Caco-2 (cell line): ENCODE measurements around the gene PRKCB. TPM values are rescaled to one million over a fixed set of nuclear protein-coding genes. Genes with fewer than 3 reads are reported as not detected.

ENCODE experiments used
- BruUV-seq: library from RNA; stranded (reverse); fragments of 400-500 nt; replicated peaks from 2 replicates; lab custom pipeline; 2021; lab: Mats Ljungman, UMichigan
- CTCF ChIA-PET: fragments of 300-600 bp; sonication (Branson Sonifier 250); formaldehyde crosslinking; loops from one replicate; lab custom pipeline; 2022; ENCODE audit warnings: antibody characterized with exemption; lab: Charles Lee
- POLR2A ChIA-PET: fragments of 300-600 bp; sonication (Branson Sonifier 250); formaldehyde crosslinking; loops from one replicate; lab custom pipeline; 2022; ENCODE audit warnings: antibody characterized with exemption; lab: Charles Lee
- DNase-seq, 2 experiments: peaks; one replicate each; pipeline versions ENCODE4 v3.0.0 to v3.0.0-alpha.2; 2020 to 2022
- H3K27me3 ChIP-seq: replicated peaks from 2 replicates; pipeline ENCODE4 v1.6.0; 2011; ENCODE audit warnings: low read length; ENCODE audit not compliant: control insufficient read depth, insufficient read depth
- H3K36me3 ChIP-seq: 2 replicates; pipeline ENCODE4 v1.5.1; 2011; ENCODE audit warnings: low read length; ENCODE audit not compliant: control insufficient read depth, insufficient read depth
- H3K4me1 ChIP-seq: fragments of 250-450 bp; sonication (Bioruptor Pico); 2 replicates; pipeline ENCODE4 v1.5.1; 2020; ENCODE audit warnings: mild to moderate bottlenecking
- H3K4me3 ChIP-seq: 2 replicates; pipeline ENCODE4 v1.5.1; 2011; ENCODE audit warnings: low read depth, mild to moderate bottlenecking, control low read depth, low read length
- H3K9me3 ChIP-seq: fragments of 250-450 bp; sonication (Bioruptor Pico); 2 replicates; pipeline ENCODE4 v1.5.1; 2020; ENCODE audit warnings: mild to moderate bottlenecking, moderate library complexity
- H3K27ac Mint-ChIP-seq: one replicate; pipeline ENCODE4 v1.8.0; 2022; ENCODE audit warnings: mixed read lengths; ENCODE audit not compliant: unreplicated experiment
- H3K27me3 Mint-ChIP-seq: one replicate; pipeline ENCODE4 v1.8.0; 2022; ENCODE audit warnings: mixed read lengths; ENCODE audit not compliant: insufficient read depth, unreplicated experiment
- H3K36me3 Mint-ChIP-seq: one replicate; pipeline ENCODE4 v1.8.0; 2022; ENCODE audit warnings: mild to moderate bottlenecking, mixed read lengths; ENCODE audit not compliant: insufficient read depth, unreplicated experiment
- H3K4me1 Mint-ChIP-seq: one replicate; pipeline ENCODE4 v1.8.0; 2022; ENCODE audit warnings: low read depth, mixed read lengths; ENCODE audit not compliant: unreplicated experiment
- H3K4me3 Mint-ChIP-seq: one replicate; pipeline ENCODE4 v1.8.0; 2022; ENCODE audit warnings: mild to moderate bottlenecking, moderate library complexity, mixed read lengths; ENCODE audit not compliant: unreplicated experiment
- H3K9me3 Mint-ChIP-seq: one replicate; pipeline ENCODE4 v1.8.0; 2022; ENCODE audit warnings: mixed read lengths; ENCODE audit not compliant: unreplicated experiment
- CTCF ChIP-seq, 2 experiments: fragments of 200-600 bp in 1 of 2; IDR thresholded peaks; 1 replicate in 1 of 2; 2 replicates in 1 of 2; pipeline versions ENCODE4 v1.5.1 to v1.8.0; 2011 to 2022; ENCODE audit warnings: antibody characterized with exemption in 1 of 2, control low read depth in 1 of 2, inconsistent platforms in 1 of 2, low read depth in 1 of 2, low read length in 1 of 2, mild to moderate bottlenecking in 1 of 2, moderate library complexity in 1 of 2; ENCODE audit not compliant: insufficient read depth in 1 of 2, severe bottlenecking in 1 of 2, unreplicated experiment in 1 of 2
- intact Hi-C: fragments of 100-400 bp; cut with micrococcal nuclease; formaldehyde crosslinking; loops from one replicate; pipeline ENCODE4 v1.10.0; 2022; ENCODE audit not compliant: unreplicated experiment
- total RNA-seq: library from RNA; stranded (reverse); gene quantifications from 2 replicates; pipeline ENCODE4 v1.2.3, GENCODE V29; 2022

The PRKCB gene
- total RNA-seq, 1 experiment from 2014 or later, result not detected

- no TSS peak for BruUV-seq
- Mint-ChIP-seq H3K36me3 (no peaks in the 10 kb centered on the region), H3K4me1 (no peaks in the 10 kb centered on the region), H3K27me3 (peaks cover 8% of the 10 kb centered on the region), H3K27ac (no peak overlapping the region), H3K4me3 (no peak overlapping the region), H3K9me3 (no peaks in the 10 kb centered on the region)
- ChIA-PET CTCF (no interaction called here), POLR2A (no interaction called here)
- no peaks in the 10 kb centered on the region for H3K4me1 ChIP-seq
- H3K36me3 ChIP-seq, result no peaks in the 10 kb centered on the region
- no peak for TF ChIP-seq CTCF (IDR thresholded peaks at IDR 0.05; ENCODE audit: insufficient read depth in 1 of 2, low read depth in 1 of 2, low read length in 1 of 2, severe bottlenecking in 1 of 2, unreplicated experiment in 1 of 2)
- H3K9me3 ChIP-seq, result no peaks in the 10 kb centered on the region
- H3K27me3 ChIP-seq, result no peaks in the 10 kb centered on the region
- no peak overlapping the region for H3K4me3 ChIP-seq
- intact Hi-C loops, result no loop called here
- DNase-seq, result no peak
Measured at GRCh38 chr16:24180451-24180850, 344.7 kb downstream of the PRKCB start.

- no peaks in the 10 kb centered on the region for H3K36me3 Mint-ChIP-seq
- H3K4me3 Mint-ChIP-seq, result no peak overlapping the region
- no TSS peak for BruUV-seq
- Histone ChIP-seq H3K9me3 (no peaks in the 10 kb centered on the region), H3K27me3 (no peaks in the 10 kb centered on the region), H3K36me3 (no peaks in the 10 kb centered on the region), H3K4me3 (no peak overlapping the region), H3K4me1 (no peaks in the 10 kb centered on the region)
- no peaks in the 10 kb centered on the region for H3K9me3 Mint-ChIP-seq
- H3K27me3 Mint-ChIP-seq, result peaks cover 5% of the 10 kb centered on the region
- intact Hi-C loops, result no loop called here
- no peaks in the 10 kb centered on the region for H3K4me1 Mint-ChIP-seq
- POLR2A ChIA-PET, result no interaction called here
- no peak overlapping the region for H3K27ac Mint-ChIP-seq
- TF ChIP-seq CTCF (IDR thresholded peaks at IDR 0.05; ENCODE audit: insufficient read depth in 1 of 2, low read depth in 1 of 2, low read length in 1 of 2, severe bottlenecking in 1 of 2, unreplicated experiment in 1 of 2), result no peak
- CTCF ChIA-PET, result no interaction called here
- no peak for DNase-seq
Measured at GRCh38 chr16:24188021-24188542, 352.3 kb downstream of the PRKCB start.

- no peaks in the 10 kb centered on the region for H3K4me1 Mint-ChIP-seq
- Histone ChIP-seq H3K27me3 (no peaks in the 10 kb centered on the region), H3K4me1 (no peaks in the 10 kb centered on the region), H3K4me3 (no peak overlapping the region), H3K9me3 (no peaks in the 10 kb centered on the region), H3K36me3 (no peaks in the 10 kb centered on the region)
- H3K36me3 Mint-ChIP-seq, result no peaks in the 10 kb centered on the region
- ChIA-PET CTCF (interaction anchor here (0.7 kb wide), 1 partner anchor 451 kb away, joined by 6 read pairs; no protein-coding TSS in a partner anchor), POLR2A (interaction anchor here (0.6 kb wide), 1 partner anchor 29 kb away, joined by 4 read pairs; no protein-coding TSS in a partner anchor)
- H3K4me3 Mint-ChIP-seq, result no peak overlapping the region
- no TSS peak for BruUV-seq
- intact Hi-C loops, result no loop called here
- H3K9me3 Mint-ChIP-seq, result no peaks in the 10 kb centered on the region
- no peak for TF ChIP-seq CTCF (IDR thresholded peaks at IDR 0.05; ENCODE audit: insufficient read depth in 1 of 2, low read depth in 1 of 2, low read length in 1 of 2, severe bottlenecking in 1 of 2, unreplicated experiment in 1 of 2)
- DNase-seq, result no peak
- H3K27me3 Mint-ChIP-seq, result peaks cover 5% of the 10 kb centered on the region
- H3K27ac Mint-ChIP-seq, result no peak overlapping the region
Measured at GRCh38 chr16:24188751-24189318, 353.1 kb downstream of the PRKCB start.
